ENCODE measurements around the gene ACSM2B.
"Not testable (repeated sequence)": the region's sequence is repeated elsewhere in the genome, so short reads cannot be mapped to it uniquely, and the experiment has no call there.

The ACSM2B gene

DNA sequence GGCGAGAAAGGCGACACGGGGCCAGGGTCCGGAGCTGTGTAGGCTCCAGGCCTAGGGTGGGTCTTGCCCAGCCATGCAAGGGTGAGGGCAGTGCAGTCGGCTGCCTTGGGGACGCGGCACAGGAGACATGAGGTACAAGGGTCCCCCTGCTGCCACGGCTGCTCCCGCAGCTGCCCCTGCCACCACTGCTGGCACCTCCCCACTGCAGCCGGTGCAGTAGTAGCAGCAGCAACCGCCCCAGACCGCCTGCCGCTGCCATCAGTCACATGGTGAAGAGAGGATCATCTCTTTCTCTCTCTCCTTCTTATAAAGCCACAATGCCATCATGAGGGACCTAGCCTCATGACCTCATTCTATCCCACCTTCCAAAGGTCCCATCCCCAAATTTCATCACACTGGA, 44.4 kb downstream of the ACSM2B start:
- DNase-seq = not testable (repeated sequence)

DNA sequence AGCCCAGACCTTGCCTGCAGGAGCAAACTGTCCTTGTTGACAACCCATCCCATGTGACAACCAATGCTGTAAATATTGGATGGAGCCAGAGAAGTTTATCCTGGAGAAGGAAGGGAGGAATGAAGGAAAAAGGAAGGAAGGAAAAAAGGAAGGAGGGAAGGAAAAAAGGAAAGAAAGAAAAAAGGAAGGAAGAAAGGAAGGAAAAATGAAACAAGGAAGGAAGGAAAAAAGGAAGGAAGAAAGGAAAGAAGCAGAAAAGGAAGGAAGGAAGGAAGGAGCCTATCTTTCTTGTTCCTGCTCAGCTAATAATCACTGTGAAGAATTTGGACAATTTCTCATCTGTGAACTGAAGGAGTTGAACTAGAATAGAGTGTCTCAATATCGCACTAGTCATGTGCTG, 56.1 kb downstream of the ACSM2B start:
- no peak for DNase-seq

DNA sequence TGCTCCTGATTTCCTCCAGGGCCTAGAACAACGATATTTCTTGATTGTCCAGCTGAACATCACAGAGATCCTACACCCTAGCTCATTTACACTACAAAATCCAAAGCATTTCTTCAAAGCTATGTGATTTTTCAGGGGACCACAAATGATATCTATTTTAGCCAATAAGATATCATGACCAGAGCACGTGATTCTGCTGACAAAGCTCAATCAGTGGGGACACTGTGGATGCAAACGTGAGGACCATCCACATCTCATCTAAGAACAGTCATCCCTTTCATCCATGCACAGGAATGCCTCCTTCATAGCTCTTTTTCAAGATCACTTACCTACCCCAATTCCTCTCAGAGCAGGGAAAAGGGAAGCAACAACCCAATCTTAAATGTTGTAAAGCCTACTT, 56.9 kb downstream of the ACSM2B start:
- DNase-seq = no peak

DNA sequence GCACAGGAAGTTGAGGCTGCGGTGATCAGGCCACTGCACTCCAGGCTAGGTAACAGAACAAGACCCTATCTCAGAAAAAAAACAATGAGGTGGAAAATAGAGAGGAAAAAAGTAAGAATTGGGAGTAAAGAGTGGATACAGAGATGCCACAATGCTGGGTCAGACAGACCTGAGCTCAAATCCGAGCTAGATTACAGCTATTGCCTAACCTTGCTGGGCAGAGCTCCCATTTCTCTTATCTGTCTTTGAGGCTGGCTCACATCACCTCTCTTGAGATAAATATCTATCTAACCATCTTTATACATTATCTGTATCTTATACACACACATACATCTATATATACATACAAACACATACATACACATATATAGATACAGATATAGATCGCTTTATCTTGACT, 59.0 kb downstream of the ACSM2B start:
- no peak for DNase-seq

DNA sequence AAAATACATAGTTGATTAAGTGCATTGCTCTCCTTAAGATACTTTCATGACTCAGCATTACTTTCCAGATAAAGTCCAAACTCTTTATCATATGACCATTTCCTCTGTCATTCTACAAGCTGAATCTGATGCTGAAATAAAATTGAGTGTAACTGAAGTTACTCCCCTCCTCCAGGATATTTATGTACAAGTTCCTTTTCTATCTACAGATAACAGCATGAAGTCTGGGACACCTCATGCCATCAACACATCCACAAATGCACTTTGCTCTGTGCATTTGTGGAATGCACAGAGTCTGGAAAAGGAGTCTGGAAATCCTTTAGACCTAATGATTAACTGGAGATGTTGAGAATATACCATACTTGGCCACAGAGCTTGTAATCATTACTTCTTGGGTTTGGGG, 60.5 kb downstream of the ACSM2B start:
- DNase-seq = no peak

DNA sequence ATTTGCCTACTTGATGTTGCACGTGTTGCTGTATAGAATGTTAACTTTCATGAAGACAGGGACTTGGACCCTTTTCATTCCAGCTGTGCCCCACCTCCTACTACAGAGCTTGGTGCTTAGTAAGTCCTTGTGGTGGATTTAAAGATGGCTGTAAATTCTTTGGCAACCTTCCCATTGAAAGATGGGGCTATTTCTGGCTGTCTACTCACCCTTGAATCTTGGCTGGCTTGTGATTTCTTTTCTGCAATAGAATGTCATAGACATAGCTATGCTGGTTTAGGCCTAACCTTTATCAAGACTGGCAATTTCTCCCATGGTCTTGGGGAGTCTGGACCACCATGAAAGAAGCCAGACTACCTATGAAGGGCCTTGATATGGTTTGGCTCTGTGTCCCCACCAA, 65.8 kb downstream of the ACSM2B start:
- DNase-seq = no peak

DNA sequence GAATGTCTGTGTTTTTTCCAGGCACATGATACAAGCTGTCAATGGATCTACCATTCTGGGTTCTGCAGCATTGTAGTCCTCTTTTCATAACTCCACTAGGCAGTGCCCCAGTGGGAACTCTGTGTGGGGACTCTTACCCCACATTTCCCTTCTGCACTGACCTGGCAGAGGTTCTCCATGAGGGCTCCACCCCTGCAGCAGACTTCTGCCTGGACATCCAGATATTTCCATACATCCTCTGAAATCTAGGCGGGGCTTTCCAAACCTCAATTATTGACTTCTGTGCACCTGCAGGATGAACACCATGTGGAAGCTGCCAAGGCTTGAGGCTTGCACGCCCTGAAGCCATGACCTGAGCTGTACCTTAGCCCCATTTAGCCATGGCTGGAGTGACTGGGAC, 68.9 kb downstream of the ACSM2B start:
- DNase-seq = no peak

DNA sequence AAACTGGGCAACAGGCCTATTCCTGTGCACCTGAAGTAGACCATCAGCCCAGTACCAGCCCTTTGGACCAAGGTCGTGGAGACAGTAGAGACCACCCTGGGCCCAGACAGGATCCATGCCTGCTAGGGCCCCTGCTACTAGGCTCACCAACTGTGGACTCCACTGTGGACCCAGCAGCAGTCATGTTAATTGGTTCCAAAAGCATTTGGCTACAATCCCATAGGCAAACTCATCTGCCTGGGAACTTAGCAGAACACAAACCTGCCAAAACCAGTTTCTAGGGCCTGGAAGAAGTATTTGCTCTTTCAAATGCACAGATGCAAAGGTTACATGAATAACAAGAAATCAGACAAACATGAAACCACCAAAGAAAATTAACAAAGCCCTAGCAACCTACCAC, 71.7 kb downstream of the ACSM2B start:
- no peak for DNase-seq

DNA sequence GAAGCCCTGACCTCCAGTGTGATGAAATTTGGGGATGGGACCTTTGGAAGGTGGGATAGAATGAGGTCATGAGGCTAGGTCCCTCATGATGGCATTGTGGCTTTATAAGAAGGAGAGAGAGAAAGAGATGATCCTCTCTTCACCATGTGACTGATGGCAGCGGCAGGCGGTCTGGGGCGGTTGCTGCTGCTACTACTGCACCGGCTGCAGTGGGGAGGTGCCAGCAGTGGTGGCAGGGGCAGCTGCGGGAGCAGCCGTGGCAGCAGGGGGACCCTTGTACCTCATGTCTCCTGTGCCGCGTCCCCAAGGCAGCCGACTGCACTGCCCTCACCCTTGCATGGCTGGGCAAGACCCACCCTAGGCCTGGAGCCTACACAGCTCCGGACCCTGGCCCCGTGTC, 84.7 kb downstream of the ACSM2B start:
- DNase-seq = not testable (repeated sequence)

DNA sequence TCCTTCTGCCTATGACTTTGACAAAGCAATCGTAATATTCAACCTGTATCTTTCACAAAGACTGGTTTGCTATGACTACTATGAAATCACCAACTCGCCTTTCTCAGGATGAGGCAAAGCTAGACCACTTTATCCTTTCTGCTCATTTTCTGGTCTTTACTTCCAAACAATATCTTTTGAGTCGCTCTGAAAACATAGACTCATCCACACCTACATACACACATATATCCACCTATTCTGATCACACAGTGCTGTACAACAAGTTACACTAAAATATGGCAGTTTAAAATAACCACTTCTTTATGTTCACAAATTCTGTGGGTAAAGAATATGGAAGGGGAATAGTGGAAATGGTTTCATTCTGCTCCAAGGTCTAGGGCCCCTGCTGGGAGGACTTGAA, 85.2 kb downstream of the ACSM2B start:
- DNase-seq = not testable (repeated sequence)
